Mesodermal cell (in vitro differentiated cells): ENCODE results near the gene KRTAP5-3.

ENCODE experiments used
- H3K27ac ChIP-seq: 2 replicates; pipeline ENCODE4 v1.7.0; 2013; ENCODE audit warnings: mild to moderate bottlenecking, low read depth, low read length, moderate library complexity; ENCODE audit not compliant: severe bottlenecking
- H3K36me3 ChIP-seq: 2 replicates; pipeline ENCODE4 v1.7.1; 2013; ENCODE audit warnings: mild to moderate bottlenecking, low read length, moderate library complexity; ENCODE audit not compliant: control insufficient read depth, insufficient read depth
- H3K4me1 ChIP-seq: one replicate; pipeline ENCODE4 v1.7.1; 2013; ENCODE audit warnings: mild to moderate bottlenecking, low read length; ENCODE audit not compliant: insufficient read depth, control insufficient read depth, poor library complexity, severe bottlenecking
- H3K4me3 ChIP-seq: 2 replicates; pipeline ENCODE4 v1.7.0; 2013; ENCODE audit warnings: low read length, control low read depth, mild to moderate bottlenecking; ENCODE audit not compliant: insufficient read depth, poor library complexity, severe bottlenecking; ENCODE audit errors: extremely low read depth
- H3K9me3 ChIP-seq: 2 replicates; pipeline ENCODE4 v1.7.1; 2013; ENCODE audit warnings: mild to moderate bottlenecking, low read length, moderate library complexity; ENCODE audit not compliant: control insufficient read depth
- WGBS, 2 experiments: methylation state at CpG; one replicate each; pipeline ENCODE4 v1.1.5; 2013; ENCODE audit warnings: missing lambda C conversion rate in 2 of 2; ENCODE audit not compliant: insufficient coverage in 2 of 2; 5-methylcytosine and 5-hydroxymethylcytosine counted together

KRTAP5-3 gene

GRCh38 chr11:1563697-1564534, 44.3 kb downstream of the KRTAP5-3 start:
- H3K9me3 ChIP-seq = no peaks in the 10 kb centered on the region
- H3K36me3 ChIP-seq = peaks cover 36% of the 10 kb centered on the region
- peaks cover 14% of the 10 kb centered on the region for H3K4me1 ChIP-seq
- H3K4me3 ChIP-seq = no peak overlapping the region
- 82 to 88% methylated on average over 21 to 23 of the region's 29 CpGs for WGBS, 2 experiments
- H3K27ac ChIP-seq = no peak overlapping the region

GRCh38 chr11:1563149-1563638, 45.1 kb downstream of the KRTAP5-3 start:
- Histone ChIP-seq H3K4me3 (no peak overlapping the region), H3K36me3 (peaks cover 42% of the 10 kb centered on the region)
- WGBS, 2 experiments = 93 to 96% methylated on average over 7 to 11 of the region's 12 CpGs

GRCh38 chr11:1562469-1563148, 45.7 kb downstream of the KRTAP5-3 start:
- Histone ChIP-seq H3K9me3 (no peaks in the 10 kb centered on the region), H3K36me3 (peaks cover 44% of the 10 kb centered on the region), H3K27ac (no peak overlapping the region), H3K4me3 (no peak overlapping the region), H3K4me1 (peaks cover 16% of the 10 kb centered on the region)
- WGBS, 2 experiments = 92 to 94% methylated on average over 10 to 14 of the region's 14 CpGs

More at GRCh38 chr11:1563149-1563638, 45.1 kb downstream of the KRTAP5-3 start:
- Histone ChIP-seq H3K27ac (no peak overlapping the region), H3K9me3 (no peaks in the 10 kb centered on the region), H3K4me1 (peaks cover 17% of the 10 kb centered on the region)

GRCh38 chr11:1561955-1562354, 46.3 kb downstream of the KRTAP5-3 start:
- H3K4me1 ChIP-seq = peaks cover 16% of the 10 kb centered on the region
- peaks cover 46% of the 10 kb centered on the region for H3K36me3 ChIP-seq
- WGBS, 2 experiments = 85 to 91% methylated on average over 4 to 5 of the region's 5 CpGs
- no peak overlapping the region for H3K4me3 ChIP-seq
- no peak overlapping the region for H3K27ac ChIP-seq
- H3K9me3 ChIP-seq = no peaks in the 10 kb centered on the region

GRCh38 chr11:1561266-1561665, 47.0 kb downstream of the KRTAP5-3 start:
- no peaks in the 10 kb centered on the region for H3K9me3 ChIP-seq
- H3K36me3 ChIP-seq = peaks cover 46% of the 10 kb centered on the region
- peaks cover 16% of the 10 kb centered on the region for H3K4me1 ChIP-seq
- H3K27ac ChIP-seq = no peak overlapping the region
- WGBS, 2 experiments = 94 to 98% methylated on average over 10 to 11 of the region's 17 CpGs
- no peak overlapping the region for H3K4me3 ChIP-seq

GRCh38 chr11:1560649-1561251, 47.5 kb downstream of the KRTAP5-3 start:
- Histone ChIP-seq H3K4me1 (peaks cover 16% of the 10 kb centered on the region), H3K27ac (no peak overlapping the region), H3K36me3 (peaks cover 46% of the 10 kb centered on the region), H3K9me3 (no peaks in the 10 kb centered on the region), H3K4me3 (no peak overlapping the region)
- WGBS, 2 experiments = 92 to 93% methylated on average over 5 of the region's 8 CpGs

- Histone ChIP-seq H3K4me3 (no peak overlapping the region), H3K27ac (no peak overlapping the region), H3K36me3 (peaks cover 46% of the 10 kb centered on the region), H3K4me1 (peaks cover 16% of the 10 kb centered on the region), H3K9me3 (no peaks in the 10 kb centered on the region)
- 83 to 89% methylated on average over 15 of the region's 15 CpGs for WGBS, 2 experiments
Measured at GRCh38 chr11:1560002-1560648, 48.1 kb downstream of the KRTAP5-3 start.

- 65 to 68% methylated on average over 27 to 29 of the region's 29 CpGs for WGBS, 2 experiments
- Histone ChIP-seq H3K4me3 (no peak overlapping the region), H3K4me1 (peaks cover 11% of the 10 kb centered on the region), H3K27ac (no peak overlapping the region), H3K36me3 (peaks cover 46% of the 10 kb centered on the region), H3K9me3 (no peaks in the 10 kb centered on the region)
Measured at GRCh38 chr11:1559111-1559951, 48.9 kb downstream of the KRTAP5-3 start.

GRCh38 chr11:1558775-1559110, 49.5 kb downstream of the KRTAP5-3 start:
- H3K4me1 ChIP-seq = peaks cover 6% of the 10 kb centered on the region
- H3K9me3 ChIP-seq = no peaks in the 10 kb centered on the region
- peaks cover 45% of the 10 kb centered on the region for H3K36me3 ChIP-seq
- no peak overlapping the region for H3K4me3 ChIP-seq
- H3K27ac ChIP-seq = no peak overlapping the region
- 68 to 85% methylated on average over 9 to 11 of the region's 12 CpGs for WGBS, 2 experiments
